ENCODE results near the gene MUSK.

The MUSK gene

DNA sequence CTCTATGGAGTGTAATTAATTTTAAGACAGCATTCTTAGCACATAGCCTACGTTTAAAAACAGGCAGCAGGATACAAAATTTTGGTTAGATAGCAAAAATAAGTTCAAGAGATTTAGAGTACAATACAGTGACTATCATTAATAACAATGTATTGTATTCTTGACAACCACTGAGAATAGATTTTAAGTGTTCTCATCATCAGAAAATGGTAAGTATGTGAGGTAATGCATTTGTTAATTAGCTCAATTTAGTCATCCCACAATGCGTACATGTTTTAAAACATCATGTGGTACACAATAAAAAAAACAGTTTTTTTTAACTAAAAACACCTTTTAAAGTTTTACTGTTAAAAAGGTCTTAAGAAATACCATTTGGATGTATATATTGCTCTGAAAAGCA lies 94.2 kb downstream of the MUSK start:
- no peak for DNase-seq (ENCODE audit: low spot score)
- no peak overlapping the region for H3K27ac ChIP-seq
- CTCF ChIA-PET, result interaction anchor here (0.6 to 0.7 kb wide), 2 partner anchors 49 to 181 kb away, joined by 3 to 4 read pairs; no protein-coding TSS in a partner anchor
- TF ChIP-seq, protein P1, sequence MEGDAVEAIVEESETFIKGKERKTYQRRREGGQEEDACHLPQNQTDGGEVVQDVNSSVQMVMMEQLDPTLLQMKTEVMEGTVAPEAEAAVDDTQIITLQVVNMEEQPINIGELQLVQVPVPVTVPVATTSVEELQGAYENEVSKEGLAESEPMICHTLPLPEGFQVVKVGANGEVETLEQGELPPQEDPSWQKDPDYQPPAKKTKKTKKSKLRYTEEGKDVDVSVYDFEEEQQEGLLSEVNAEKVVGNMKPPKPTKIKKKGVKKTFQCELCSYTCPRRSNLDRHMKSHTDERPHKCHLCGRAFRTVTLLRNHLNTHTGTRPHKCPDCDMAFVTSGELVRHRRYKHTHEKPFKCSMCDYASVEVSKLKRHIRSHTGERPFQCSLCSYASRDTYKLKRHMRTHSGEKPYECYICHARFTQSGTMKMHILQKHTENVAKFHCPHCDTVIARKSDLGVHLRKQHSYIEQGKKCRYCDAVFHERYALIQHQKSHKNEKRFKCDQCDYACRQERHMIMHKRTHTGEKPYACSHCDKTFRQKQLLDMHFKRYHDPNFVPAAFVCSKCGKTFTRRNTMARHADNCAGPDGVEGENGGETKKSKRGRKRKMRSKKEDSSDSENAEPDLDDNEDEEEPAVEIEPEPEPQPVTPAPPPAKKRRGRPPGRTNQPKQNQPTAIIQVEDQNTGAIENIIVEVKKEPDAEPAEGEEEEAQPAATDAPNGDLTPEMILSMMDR (conservative IDR thresholded peaks at IDR 0.05; ENCODE audit: low read depth), result no peak
- POLR2A ChIA-PET (ENCODE audit: low non-redundant PET), result no interaction called here

DNA sequence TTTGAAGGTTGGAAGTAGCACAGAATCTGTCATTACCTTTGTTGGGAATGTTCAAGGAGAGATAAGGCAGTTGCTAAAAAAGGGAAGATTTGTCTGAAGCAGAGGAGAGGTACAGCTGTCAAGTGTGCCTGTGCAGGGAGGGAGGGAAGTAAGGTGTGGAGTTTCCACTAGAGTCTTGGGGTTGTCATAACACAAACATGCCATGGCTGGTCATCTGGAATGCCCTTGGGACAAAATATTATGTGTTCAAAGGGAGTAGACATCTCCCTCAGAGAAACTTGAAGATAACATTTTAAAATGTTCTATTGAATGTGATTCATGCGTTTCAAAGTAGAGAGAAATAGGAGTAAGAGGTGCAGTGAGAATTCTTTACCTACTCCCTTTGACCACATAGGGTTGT lies 95.0 kb downstream of the MUSK start:
- no peak overlapping the region for H3K27ac ChIP-seq
- POLR2A ChIA-PET (ENCODE audit: low non-redundant PET), result no interaction called here
- DNase-seq (ENCODE audit: low spot score), result no peak
- CTCF ChIA-PET, result interaction anchor here (0.6 to 0.7 kb wide), 2 partner anchors 170 to 509 kb away, joined by 3 read pairs; no protein-coding TSS in a partner anchor
- TF ChIP-seq, protein P1 (conservative IDR thresholded peaks at IDR 0.05; ENCODE audit: low read depth), result no peak

DNA sequence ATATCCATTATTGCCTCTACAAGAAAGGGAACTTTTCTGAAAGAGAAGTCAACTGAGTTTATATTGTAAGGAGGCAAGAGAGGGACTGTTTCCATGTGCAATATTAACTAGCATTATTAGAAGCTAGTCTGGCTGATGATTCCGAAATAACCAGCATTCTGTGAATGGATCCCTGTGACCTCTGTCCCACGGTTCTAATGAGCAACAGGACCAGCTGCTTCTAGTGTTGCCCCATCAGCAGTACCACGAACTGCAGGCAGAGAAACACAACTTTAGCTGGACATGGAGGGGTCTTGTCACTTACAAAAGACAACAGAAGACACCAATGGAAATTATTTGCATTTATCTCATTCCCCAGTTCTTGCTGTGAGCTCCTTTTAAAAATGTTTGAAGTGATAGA lies 95.4 kb downstream of the MUSK start:
- no peak overlapping the region for H3K27ac ChIP-seq
- ChIA-PET CTCF (interaction anchor here (0.6 to 0.7 kb wide), 3 partner anchors 10 to 592 kb away, joined by 3 to 4 read pairs (median 3); no protein-coding TSS in a partner anchor), POLR2A (ENCODE audit: low non-redundant PET) (no interaction called here)
- TF ChIP-seq, protein P1 (conservative IDR thresholded peaks at IDR 0.05; ENCODE audit: low read depth), result no peak
- DNase-seq (ENCODE audit: low spot score), result no peak

DNA sequence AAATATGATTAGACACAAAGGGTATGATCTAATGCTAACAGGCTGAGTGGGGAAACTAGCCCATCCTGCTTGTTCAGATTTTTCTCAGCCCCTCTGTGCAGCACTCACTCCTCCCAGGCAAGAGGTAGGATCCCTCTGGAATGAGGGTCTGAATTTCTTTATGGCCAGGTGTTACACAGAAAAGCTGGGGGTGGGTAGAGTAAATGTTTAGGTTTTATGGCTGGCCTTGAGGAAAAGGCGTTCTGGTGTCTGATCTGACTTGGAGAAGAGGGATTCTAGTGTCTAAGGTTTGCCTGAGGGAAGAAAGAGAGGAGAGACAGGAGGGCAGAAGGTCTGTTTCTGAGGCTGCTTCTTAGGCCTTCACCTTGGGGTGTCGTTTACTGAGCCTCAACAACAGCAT lies 97.3 kb downstream of the MUSK start:
- DNase-seq (ENCODE audit: low spot score), result no peak
- CTCF ChIA-PET, result no interaction called here
- POLR2A ChIA-PET (ENCODE audit: low non-redundant PET), result no interaction called here
- no peak overlapping the region for H3K27ac ChIP-seq
- TF ChIP-seq, protein P1 (conservative IDR thresholded peaks at IDR 0.05; ENCODE audit: low read depth), result no peak

DNA sequence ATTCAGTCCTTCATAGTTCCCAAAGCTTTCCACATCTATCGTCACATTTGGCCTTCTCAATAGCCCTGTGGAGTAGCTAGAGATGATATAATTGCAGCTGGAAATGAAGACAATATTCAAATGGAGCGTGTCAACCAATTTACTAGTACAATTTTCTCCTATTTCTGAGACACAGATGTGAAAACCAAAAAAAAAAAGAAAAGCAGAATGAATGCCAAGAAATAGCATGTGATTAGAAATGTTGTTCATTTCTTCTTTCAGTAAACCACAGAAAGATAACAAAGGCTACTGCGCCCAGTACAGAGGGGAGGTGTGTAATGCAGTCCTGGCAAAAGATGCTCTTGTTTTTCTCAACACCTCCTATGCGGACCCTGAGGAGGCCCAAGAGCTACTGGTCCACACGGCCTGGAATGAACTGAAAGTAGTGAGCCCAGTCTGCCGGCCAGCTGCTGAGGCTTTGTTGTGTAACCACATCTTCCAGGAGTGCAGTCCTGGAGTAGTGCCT lies 99.0 kb downstream of the MUSK start:
- DNase-seq (ENCODE audit: low spot score), result no peak
- ChIA-PET CTCF (interaction anchor here (0.6 kb wide), 1 partner anchor 83 kb away, joined by 3 read pairs; no protein-coding TSS in a partner anchor), POLR2A (ENCODE audit: low non-redundant PET) (no interaction called here)
- TF ChIP-seq, protein P1 (conservative IDR thresholded peaks at IDR 0.05; ENCODE audit: low read depth), result no peak
- H3K27ac ChIP-seq, result no peak overlapping the region

DNA sequence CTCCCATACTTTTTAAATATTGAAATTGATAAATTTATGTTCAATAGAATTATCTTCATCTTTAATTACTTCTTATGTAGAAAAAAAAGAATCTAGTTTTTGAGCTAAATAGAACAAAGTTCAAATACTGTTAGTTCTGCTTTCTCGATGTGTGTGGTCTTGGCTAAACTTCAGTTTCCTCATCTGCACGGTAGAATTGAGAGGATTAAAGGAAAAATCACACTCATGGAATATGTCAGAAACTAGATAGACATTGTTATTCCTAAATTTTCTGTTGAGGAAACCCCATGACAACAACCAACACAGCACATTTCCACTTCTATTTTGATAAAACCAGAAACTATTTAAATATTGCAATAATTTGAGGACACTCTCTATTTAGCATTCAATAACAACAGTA lies 100.3 kb downstream of the MUSK start:
- POLR2A ChIA-PET (ENCODE audit: low non-redundant PET), result no interaction called here
- no peak for DNase-seq (ENCODE audit: low spot score)
- H3K27ac ChIP-seq, result no peak overlapping the region
- TF ChIP-seq, protein P1 (conservative IDR thresholded peaks at IDR 0.05; ENCODE audit: low read depth), result no peak
- CTCF ChIA-PET, result interaction anchor here (0.6 kb wide), 1 partner anchor 381 kb away, joined by 4 read pairs; no protein-coding TSS in a partner anchor
